ENCODE data around the gene ACMSD.
"Not testable (repeated sequence)": the region's sequence is repeated elsewhere in the genome, so short reads cannot be mapped to it uniquely, and the experiment has no call there.

The ACMSD gene

GRCh38 chr2:134838143-134838620, at the start of gene ACMSD:
Gene ACMSD, plus strand, starts transcription at chr2:134838616. Its CDS starts 67 bp downstream, at chr2:134838683.
- no peak for DNase-seq (ENCODE audit: low spot score)

- no peak for DNase-seq (ENCODE audit: low spot score)
These were observed 47.9 kb upstream of the ACMSD start for GRCh38 chr2:134790487-134790886.

DNA sequence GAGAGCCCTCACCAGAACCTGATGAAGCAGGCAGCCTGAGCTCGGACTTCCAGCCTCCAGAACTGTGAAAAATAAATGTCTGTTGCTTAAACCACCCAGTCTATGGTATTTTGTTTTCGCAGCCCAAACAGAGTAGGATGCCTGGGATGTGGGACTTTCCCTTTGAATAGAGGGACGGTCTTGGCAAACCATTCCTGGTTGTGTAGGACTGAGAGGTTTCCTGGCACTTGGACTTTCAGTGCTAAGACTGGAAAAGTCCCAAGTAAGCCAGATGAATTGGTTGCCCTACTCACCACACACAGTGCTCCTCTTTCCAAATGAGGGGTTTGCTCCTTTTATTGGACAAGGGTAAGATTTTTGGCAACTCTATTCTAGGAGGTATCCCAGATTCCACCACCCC, 46.8 kb upstream of the ACMSD start:
- no peak for DNase-seq (ENCODE audit: low spot score)

- no peak for DNase-seq (ENCODE audit: low spot score)
These were observed 46.2 kb upstream of the ACMSD start for GRCh38 chr2:134792186-134792585.

- no peak for DNase-seq (ENCODE audit: low spot score)
These were observed 42.7 kb upstream of the ACMSD start for GRCh38 chr2:134795765-134796164.

DNA sequence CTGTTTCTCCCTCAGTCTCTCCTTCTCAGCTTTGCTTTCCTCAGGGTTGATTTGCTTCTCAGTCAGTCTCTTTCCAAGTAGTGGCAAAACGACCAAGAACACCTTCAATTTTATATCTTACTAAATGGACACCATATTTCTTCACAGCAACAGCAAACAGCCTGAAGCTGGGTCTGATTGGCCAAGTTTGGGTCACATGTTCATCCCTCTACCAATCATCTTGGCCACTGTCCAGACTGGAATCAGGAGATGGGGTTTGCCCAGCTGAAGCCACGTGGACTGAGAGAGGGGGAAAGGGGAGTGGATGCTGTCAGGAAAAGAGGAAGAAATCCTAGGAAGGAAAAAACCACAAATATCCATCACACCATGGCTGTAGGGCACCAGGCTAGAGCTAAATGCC, 42.0 kb upstream of the ACMSD start:
- no peak for DNase-seq (ENCODE audit: low spot score)

- no peak for DNase-seq (ENCODE audit: low spot score)
These were observed 38.5 kb upstream of the ACMSD start for GRCh38 chr2:134799936-134800335.

GRCh38 chr2:134800341-134800740, 38.1 kb upstream of the ACMSD start:
- no peak for DNase-seq (ENCODE audit: low spot score)

- DNase-seq (ENCODE audit: low spot score) = not testable (repeated sequence)
These were observed 34.6 kb upstream of the ACMSD start for GRCh38 chr2:134803609-134804405.

GRCh38 chr2:134815741-134816140, 22.7 kb upstream of the ACMSD start:
- DNase-seq (ENCODE audit: low spot score) = no peak

GRCh38 chr2:134818321-134818720, 20.1 kb upstream of the ACMSD start:
- peak; percentile 24 for DNase-seq (ENCODE audit: low spot score)

DNA sequence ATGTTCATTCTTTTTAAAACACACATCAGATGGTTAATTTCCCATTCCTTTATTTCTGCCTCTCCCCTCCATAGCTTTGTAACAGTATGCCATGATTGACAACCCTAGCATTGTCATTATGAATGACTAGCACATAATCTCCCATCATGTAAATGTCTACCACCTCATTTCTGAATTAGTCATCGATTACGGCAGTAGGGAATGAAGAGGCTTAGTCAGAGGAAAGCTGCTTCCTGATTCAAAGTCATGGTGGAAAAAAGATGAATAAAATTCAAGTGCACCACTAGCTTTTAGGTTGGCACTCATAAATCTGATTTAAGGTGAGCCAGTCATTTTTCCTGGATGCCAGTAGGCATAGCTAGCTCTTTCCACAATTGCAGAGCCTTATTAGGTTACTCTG, 19.1 kb upstream of the ACMSD start:
- no peak for DNase-seq (ENCODE audit: low spot score)

DNA sequence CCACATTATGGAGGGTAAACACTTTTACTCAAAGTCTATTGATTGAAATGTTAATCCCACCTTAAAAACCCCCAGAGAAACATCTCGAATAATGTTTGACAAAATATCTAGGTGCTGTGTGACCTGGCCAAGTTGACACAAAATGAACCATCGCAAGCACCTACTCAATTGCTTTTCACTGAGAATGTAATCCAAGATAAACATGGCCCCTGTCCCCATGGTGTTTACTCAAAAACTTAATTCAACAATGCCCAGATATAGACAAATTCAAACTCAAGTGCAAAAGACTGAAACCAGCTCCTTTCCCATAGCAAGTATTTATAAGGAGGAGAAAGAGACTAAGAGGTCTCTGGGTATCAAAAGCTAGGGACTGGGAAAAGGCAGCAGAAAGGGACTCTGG, 15.0 kb upstream of the ACMSD start:
- DNase-seq (ENCODE audit: low spot score) = no peak

- no peak for DNase-seq (ENCODE audit: low spot score)
These were observed 14.6 kb upstream of the ACMSD start for GRCh38 chr2:134823832-134824231.

- DNase-seq (ENCODE audit: low spot score) = not testable (repeated sequence)
These were observed 12.7 kb upstream of the ACMSD start for GRCh38 chr2:134825716-134826115.

GRCh38 chr2:134835471-134835870, 2.9 kb upstream of the ACMSD start:
- no peak for DNase-seq (ENCODE audit: low spot score)

- no peak for DNase-seq (ENCODE audit: low spot score)
These were observed 1.4 kb upstream of the ACMSD start for GRCh38 chr2:134836986-134837385.

GRCh38 chr2:134839649-134840048, 1.2 kb downstream of the ACMSD start:
- no peak for DNase-seq (ENCODE audit: low spot score)

DNA sequence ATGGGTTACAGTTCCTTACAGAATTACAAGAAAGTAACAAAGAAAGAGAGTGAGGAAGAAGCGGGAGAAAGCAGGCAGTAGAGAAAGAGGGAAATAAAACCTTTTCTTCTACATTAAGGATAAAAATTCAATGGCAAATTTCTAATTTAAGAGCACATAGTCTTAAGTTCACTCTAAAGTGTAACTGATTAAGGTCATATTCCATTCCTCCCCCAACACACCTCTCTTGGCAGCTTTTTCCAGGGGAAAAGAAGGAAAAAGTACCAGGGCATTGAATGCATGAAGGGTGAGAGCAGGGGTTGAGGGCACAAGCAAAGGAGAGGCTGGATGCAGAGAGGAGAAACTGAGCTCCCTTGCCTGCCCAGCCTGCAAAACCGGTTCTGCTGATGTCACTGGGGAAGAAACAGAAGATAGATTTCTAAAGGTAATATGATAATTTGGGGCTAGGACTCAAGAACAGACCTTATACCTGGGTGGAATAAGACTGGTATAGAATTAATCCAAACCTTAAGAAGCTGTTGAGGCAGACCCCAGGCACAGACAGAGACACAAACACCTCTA, 4.6 kb downstream of the ACMSD start:
- no peak for DNase-seq (ENCODE audit: low spot score)

DNA sequence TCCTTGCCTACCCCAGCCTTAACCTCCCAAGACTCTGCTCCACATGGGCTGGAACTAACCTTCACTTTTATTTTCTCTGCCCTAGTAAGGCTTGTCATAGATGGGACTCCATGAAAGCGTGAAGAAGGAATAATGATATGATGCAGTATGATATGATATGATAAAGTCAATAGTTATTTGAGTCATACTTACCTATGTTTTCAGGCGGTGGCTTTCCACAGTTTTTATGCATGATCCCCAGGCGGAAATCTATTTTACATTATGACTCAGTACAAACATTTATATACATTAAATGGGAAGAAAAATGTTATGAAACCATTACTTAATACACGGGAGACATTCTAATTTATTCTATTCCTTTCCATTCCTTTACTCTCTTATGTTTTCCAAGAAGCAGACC, 5.6 kb downstream of the ACMSD start:
- DNase-seq (ENCODE audit: low spot score) = no peak

- no peak for DNase-seq (ENCODE audit: low spot score)
These were observed 6.6 kb downstream of the ACMSD start for GRCh38 chr2:134845028-134845427.

DNA sequence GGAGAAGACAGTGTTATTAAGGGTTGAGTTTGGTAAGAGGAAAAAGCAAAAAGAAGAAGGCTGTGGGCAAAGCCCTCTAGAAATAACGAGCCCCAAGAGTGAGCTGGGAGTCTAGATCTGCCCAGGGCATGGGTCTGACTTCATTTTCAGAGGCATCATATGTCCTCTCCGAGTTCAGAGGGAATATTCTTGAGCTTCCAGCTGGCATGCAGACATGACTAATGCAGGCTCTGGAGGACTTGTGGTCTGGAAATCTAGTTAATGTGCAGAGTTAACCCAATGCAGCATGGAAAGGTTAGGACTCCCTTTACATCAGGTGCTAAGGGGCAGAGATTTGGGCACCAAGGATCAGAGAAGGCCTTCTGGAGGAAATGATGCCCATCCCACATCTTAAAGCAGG, 7.3 kb downstream of the ACMSD start:
- no peak for DNase-seq (ENCODE audit: low spot score)

DNA sequence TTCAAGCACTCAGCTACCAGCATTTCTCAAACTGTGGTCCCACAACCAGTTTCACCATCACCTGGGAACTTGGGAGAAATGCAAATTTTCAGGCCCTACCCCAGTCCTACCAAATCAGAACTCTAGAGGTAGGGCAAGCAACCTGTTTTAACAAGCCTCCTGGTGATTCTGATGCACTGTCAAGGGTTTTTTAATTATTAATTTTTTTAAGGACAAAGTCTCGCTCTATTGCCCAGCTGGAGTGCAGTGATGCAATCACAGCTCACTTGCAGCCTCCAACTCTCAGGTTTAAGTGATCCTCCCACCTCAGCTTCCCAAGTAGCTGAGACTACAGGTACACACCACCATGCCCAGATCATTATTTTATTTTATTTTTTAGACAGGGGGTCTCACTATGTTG, 7.8 kb downstream of the ACMSD start:
- no peak for DNase-seq (ENCODE audit: low spot score)

GRCh38 chr2:134847582-134847981, 9.2 kb downstream of the ACMSD start:
- DNase-seq (ENCODE audit: low spot score) = not testable (repeated sequence)

All from LoVo (cell line).